Activated T-cell treated with anti-CD3 and anti-CD28 coated beads for 4 hours (primary cell): Measurements from ENCODE around the gene HSF5.

ENCODE experiments used
- DNase-seq: peaks from one replicate; pipeline ENCODE4 v3.0.0-alpha.2; 2020

The HSF5 gene

GRCh38 chr17:58475985-58476384, 12.2 kb downstream of the HSF5 start:
- no peak for DNase-seq

GRCh38 chr17:58470356-58470755, 17.9 kb downstream of the HSF5 start:
- no peak for DNase-seq

- no peak for DNase-seq
These were observed 19.3 kb downstream of the HSF5 start for GRCh38 chr17:58468944-58469343.

- no peak for DNase-seq
These were observed 32.7 kb downstream of the HSF5 start for GRCh38 chr17:58455491-58455890.

- DNase-seq = no peak
These were observed 35.5 kb downstream of the HSF5 start for GRCh38 chr17:58452738-58453137.

GRCh38 chr17:58447039-58447975, 40.9 kb downstream of the HSF5 start:
- DNase-seq = peak; percentile 21

GRCh38 chr17:58446086-58446485, 42.1 kb downstream of the HSF5 start:
- DNase-seq = no peak

- no peak for DNase-seq
These were observed 51.4 kb downstream of the HSF5 start for GRCh38 chr17:58436805-58437239.

GRCh38 chr17:58436245-58436644, 52.0 kb downstream of the HSF5 start:
- DNase-seq = no peak

- DNase-seq = no peak
These were observed 55.2 kb downstream of the HSF5 start for GRCh38 chr17:58432806-58433573.

- DNase-seq = no peak
These were observed 60.4 kb downstream of the HSF5 start for GRCh38 chr17:58427807-58428206.

- DNase-seq = no peak
These were observed 66.5 kb downstream of the HSF5 start for GRCh38 chr17:58421711-58422110.

GRCh38 chr17:58420827-58421226, 67.4 kb downstream of the HSF5 start:
- no peak for DNase-seq

GRCh38 chr17:58417300-58418092, 70.7 kb downstream of the HSF5 start, which contains the start of gene RNF43:
RNF43 (minus strand) TSS chr17:58417534; CDS start chr17:58415577, 1,957 bp downstream.
- DNase-seq = peak; percentile 77

- DNase-seq = no peak
These were observed 71.3 kb downstream of the HSF5 start for GRCh38 chr17:58416937-58417299.

- no peak for DNase-seq
These were observed 71.8 kb downstream of the HSF5 start for GRCh38 chr17:58416396-58416795.

- no peak for DNase-seq
These were observed 72.7 kb downstream of the HSF5 start for GRCh38 chr17:58415371-58416055.

- no peak for DNase-seq
These were observed 73.6 kb downstream of the HSF5 start for GRCh38 chr17:58414596-58414997.

- DNase-seq = no peak
These were observed 74.5 kb downstream of the HSF5 start for GRCh38 chr17:58413684-58414083.

GRCh38 chr17:58412961-58413586, 75.1 kb downstream of the HSF5 start:
- DNase-seq = no peak

- no peak for DNase-seq
These were observed 76.0 kb downstream of the HSF5 start for GRCh38 chr17:58412064-58412703.
